Uterus (tissue), 2 donors: ENCODE measurements around the gene HOXD10.
A peak's percentile ranks its signal among the peaks of the same experiment; 100 is the strongest.

Experiments used
- CTCF ChIP-seq, 4 experiments: fragments of 200-600 bp in 2 of 4; fragments of 450-650 bp in 2 of 4; sonication (generic) in 2 of 4; IDR thresholded peaks; one replicate each; pipeline ENCODE4 v1.5.1; 2016 to 2019; ENCODE audit warnings: antibody characterized with exemption in 4 of 4, mild to moderate bottlenecking in 2 of 4, moderate library complexity in 1 of 4
- POLR2A ChIP-seq, 2 donors: fragments of 450-650 bp; IDR thresholded peaks; one replicate each; pipeline ENCODE4 v1.6.1; 2016; ENCODE audit warnings: antibody characterized with exemption in 2 of 2, mild to moderate bottlenecking in 1 of 2, moderate library complexity in 1 of 2

DNA sequence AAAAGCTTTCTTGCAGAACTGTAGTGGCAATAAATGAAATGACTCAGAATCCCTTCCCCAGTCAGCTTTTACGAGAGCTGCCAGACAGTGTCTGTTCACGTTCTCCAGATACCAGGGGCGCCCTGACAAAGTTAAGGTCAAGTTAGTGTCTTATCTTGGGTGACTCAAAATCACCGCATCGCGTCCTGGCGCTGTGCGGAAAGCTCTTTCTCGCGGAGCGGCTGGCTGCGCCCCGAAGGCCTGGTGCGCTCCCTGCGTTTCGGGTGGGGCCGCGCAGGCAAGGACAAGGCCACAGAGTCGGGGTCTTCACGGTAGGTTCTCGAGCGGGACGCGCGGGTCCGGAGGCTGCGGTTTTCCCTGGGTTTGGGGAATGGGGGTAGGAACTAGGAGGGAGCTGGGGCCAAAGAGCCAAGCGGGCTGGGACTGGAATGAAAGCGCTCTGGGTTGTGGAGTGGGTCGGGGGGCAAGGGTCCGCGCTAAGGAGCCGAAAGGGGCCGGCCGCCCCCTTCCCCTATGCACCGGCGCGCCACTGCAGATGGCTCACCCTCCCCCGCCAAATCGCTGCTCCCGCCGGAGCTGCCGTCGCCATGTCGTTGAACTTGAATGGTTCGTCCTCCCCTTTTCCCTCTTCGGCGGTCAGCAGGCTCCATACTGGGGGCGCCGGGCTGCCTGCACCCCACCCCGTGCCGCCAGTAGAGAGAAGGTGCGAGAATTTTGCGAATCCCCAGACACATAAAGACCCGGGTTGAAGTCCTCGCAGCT lies 12.1 kb upstream of the HOXD10 start:
- TF ChIP-seq CTCF (IDR thresholded peaks at IDR 0.05) (peak in 1 of 4 experiments; percentile 3), POLR2A (IDR thresholded peaks at IDR 0.05) (peak in 1 of 2 donors; percentile 16)
